OCI-LY7 (cell line): ENCODE data around the gene COL4A2.

Experiments used
- EZH2phosphoT487 ChIP-seq: fragments of 200-600 bp; sonication (generic); IDR thresholded peaks from 2 replicates; pipeline ENCODE4 v1.6.1; 2018; ENCODE audit warnings: low read depth, borderline replicate concordance, mild to moderate bottlenecking, mixed run types, antibody characterized with exemption, low read length, moderate library complexity, mixed read lengths
- TF ChIP-seq, protein P1 (sequence below): fragments of 200-600 bp; sonication (generic); conservative IDR thresholded peaks from 2 replicates; pipeline ENCODE4 v1.5.1; 2014; ENCODE audit warnings: mild to moderate bottlenecking, antibody characterized with exemption, low read length, moderate library complexity, mixed read lengths

DNA sequence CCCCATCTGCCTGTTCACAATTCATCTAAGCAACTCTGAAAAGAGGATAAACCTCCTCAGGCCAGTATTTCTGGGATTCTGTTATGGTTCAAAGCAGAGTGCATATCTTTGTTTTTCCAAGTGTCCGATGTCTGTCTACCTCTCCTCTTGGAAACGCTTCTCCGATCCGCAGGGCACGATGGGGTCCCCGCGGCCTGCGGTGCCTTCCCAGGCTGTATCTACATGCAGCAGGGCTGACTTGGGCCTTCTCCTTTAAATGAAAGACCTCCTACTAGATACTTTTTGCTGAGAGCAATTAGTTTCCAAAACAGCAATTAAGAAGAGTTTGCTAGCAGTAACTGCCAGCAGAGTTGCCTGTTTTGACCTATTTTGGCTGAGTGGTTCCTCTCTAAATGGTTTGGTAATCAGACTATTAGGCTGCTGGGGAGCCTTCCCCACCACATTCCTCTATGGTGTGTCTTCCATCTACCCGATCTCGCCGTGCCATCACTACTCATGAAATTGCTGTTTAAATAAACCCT, 23.5 kb downstream of the COL4A2 start:
- TF ChIP-seq, protein P1, sequence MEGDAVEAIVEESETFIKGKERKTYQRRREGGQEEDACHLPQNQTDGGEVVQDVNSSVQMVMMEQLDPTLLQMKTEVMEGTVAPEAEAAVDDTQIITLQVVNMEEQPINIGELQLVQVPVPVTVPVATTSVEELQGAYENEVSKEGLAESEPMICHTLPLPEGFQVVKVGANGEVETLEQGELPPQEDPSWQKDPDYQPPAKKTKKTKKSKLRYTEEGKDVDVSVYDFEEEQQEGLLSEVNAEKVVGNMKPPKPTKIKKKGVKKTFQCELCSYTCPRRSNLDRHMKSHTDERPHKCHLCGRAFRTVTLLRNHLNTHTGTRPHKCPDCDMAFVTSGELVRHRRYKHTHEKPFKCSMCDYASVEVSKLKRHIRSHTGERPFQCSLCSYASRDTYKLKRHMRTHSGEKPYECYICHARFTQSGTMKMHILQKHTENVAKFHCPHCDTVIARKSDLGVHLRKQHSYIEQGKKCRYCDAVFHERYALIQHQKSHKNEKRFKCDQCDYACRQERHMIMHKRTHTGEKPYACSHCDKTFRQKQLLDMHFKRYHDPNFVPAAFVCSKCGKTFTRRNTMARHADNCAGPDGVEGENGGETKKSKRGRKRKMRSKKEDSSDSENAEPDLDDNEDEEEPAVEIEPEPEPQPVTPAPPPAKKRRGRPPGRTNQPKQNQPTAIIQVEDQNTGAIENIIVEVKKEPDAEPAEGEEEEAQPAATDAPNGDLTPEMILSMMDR = no peak
- TF ChIP-seq EZH2phosphoT487 = no peak
